Neural progenitor cell (in vitro differentiated cells): Measurements from ENCODE around the gene LPAR4. TPM values are rescaled to one million over a fixed set of nuclear protein-coding genes. Genes with fewer than 3 reads are reported as not detected.

Experiments used
- DNase-seq: peaks from one replicate; pipeline ENCODE4 v3.0.0-alpha.2; 2016; ENCODE audit warnings: low spot score
- H2AFZ ChIP-seq: fragments of 200-600 bp; sonication (generic); replicated peaks from 2 replicates; pipeline ENCODE4 v1.6.1; 2016; ENCODE audit warnings: antibody characterized with exemption
- H3F3A ChIP-seq: fragments of 200-600 bp; sonication (generic); 2 replicates; pipeline ENCODE4 v1.6.1; 2016; ENCODE audit warnings: antibody characterized with exemption, low read depth
- H3K27ac ChIP-seq: fragments of 200-600 bp; sonication (generic); 2 replicates; pipeline ENCODE4 v1.5.1; 2016; ENCODE audit warnings: mild to moderate bottlenecking
- H3K27me3 ChIP-seq: fragments of 200-600 bp; sonication (generic); 2 replicates; pipeline ENCODE4 v1.6.1; 2016; ENCODE audit warnings: mild to moderate bottlenecking, moderate library complexity
- H3K36me3 ChIP-seq: fragments of 200-600 bp; sonication (generic); 2 replicates; pipeline ENCODE4 v1.5.1; 2016
- H3K4me1 ChIP-seq: fragments of 200-600 bp; sonication (generic); 2 replicates; pipeline ENCODE4 v1.6.1; 2016; ENCODE audit warnings: mixed run types
- H3K4me2 ChIP-seq: fragments of 200-600 bp; sonication (generic); 2 replicates; pipeline ENCODE4 v1.6.1; 2016
- H3K4me3 ChIP-seq: fragments of 200-600 bp; sonication (generic); 2 replicates; pipeline ENCODE4 v1.5.1; 2016
- H3K79me2 ChIP-seq: fragments of 200-600 bp; sonication (generic); 2 replicates; pipeline ENCODE4 v1.6.1; 2016; ENCODE audit warnings: low read depth
- H3K9ac ChIP-seq: fragments of 200-600 bp; sonication (generic); 2 replicates; pipeline ENCODE4 v1.6.1; 2016
- H3K9me3 ChIP-seq: fragments of 200-600 bp; sonication (generic); 2 replicates; pipeline ENCODE4 v1.5.1; 2016; ENCODE audit warnings: low read depth
- H4K20me1 ChIP-seq: fragments of 200-600 bp; sonication (generic); 2 replicates; pipeline ENCODE4 v1.6.1; 2016; ENCODE audit warnings: low read depth
- H3K27ac Mint-ChIP-seq: 3 replicates; pipeline ENCODE4 v1.8.0; 2021; ENCODE audit warnings: mixed read lengths
- H3K27me3 Mint-ChIP-seq: 2 replicates; pipeline ENCODE4 v1.8.0; 2022; ENCODE audit warnings: low read depth, mild to moderate bottlenecking, inconsistent platforms, moderate library complexity, mixed read lengths; ENCODE audit not compliant: insufficient read depth
- H3K36me3 Mint-ChIP-seq: 3 replicates; pipeline ENCODE4 v1.8.0; 2021; ENCODE audit warnings: mixed read lengths
- H3K4me1 Mint-ChIP-seq: 3 replicates; pipeline ENCODE4 v1.8.0; 2021; ENCODE audit warnings: mixed read lengths
- H3K4me3 Mint-ChIP-seq: 3 replicates; pipeline ENCODE4 v1.8.0; 2021; ENCODE audit warnings: mild to moderate bottlenecking, moderate library complexity, mixed read lengths
- H3K9me3 Mint-ChIP-seq: 3 replicates; pipeline ENCODE4 v1.8.0; 2020; ENCODE audit warnings: mixed read lengths
- EZH2 ChIP-seq: fragments of 200-600 bp; sonication (generic); IDR thresholded peaks from 2 replicates; pipeline ENCODE4 v1.6.1; 2017; ENCODE audit warnings: antibody characterized with exemption, mild to moderate bottlenecking, moderate library complexity
- EZH2phosphoT487 ChIP-seq: fragments of 200-600 bp; sonication (generic); IDR thresholded peaks from 2 replicates; pipeline ENCODE4 v1.6.1; 2017; ENCODE audit warnings: antibody characterized with exemption
- total RNA-seq: library from RNA; depleted of rRNA; stranded (reverse); fragments of >200 nt; gene quantifications from 2 replicates; pipeline ENCODE4 v1.2.3, GENCODE V29; 2015; ENCODE audit warnings: low replicate concordance
- TF ChIP-seq, protein P1 (sequence below): fragments of 200-600 bp; sonication (generic); IDR thresholded peaks from 2 replicates; pipeline ENCODE4 v1.5.1; 2017; ENCODE audit warnings: antibody characterized with exemption, mild to moderate bottlenecking

Gene LPAR4
- total RNA-seq, 1 donor from 2014 or later = 63.6 TPM

DNA sequence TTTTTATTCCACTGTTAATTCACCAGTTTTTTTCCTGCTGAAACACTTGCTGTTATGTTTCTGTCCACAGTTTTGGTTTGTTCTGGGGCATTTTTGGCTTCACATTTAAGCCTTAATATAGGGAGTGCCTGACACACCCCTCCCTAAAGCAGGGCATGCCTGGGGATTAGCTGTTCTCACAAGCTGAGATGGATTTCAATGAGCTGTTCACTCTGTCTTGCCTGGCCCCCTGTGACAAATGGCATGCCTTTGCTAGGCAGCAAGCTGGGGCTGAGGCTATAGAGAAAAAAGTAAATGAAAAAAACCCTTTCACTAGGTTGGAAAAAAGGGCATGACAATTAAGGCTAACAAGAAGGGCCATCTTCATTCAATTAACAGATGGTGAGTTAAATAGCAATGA is 22.4 kb downstream of the LPAR4 start:
- peaks cover 10% of the 10 kb centered on the region for H3K27me3 Mint-ChIP-seq
- H3K27me3 ChIP-seq = no peaks in the 10 kb centered on the region
- H3K27ac Mint-ChIP-seq = peak overlapping the region; percentile 47
- H3K4me1 Mint-ChIP-seq = peaks cover 15% of the 10 kb centered on the region
- peak overlapping the region; percentile 80 for H3K27ac ChIP-seq
- no peak overlapping the region for H3K4me3 ChIP-seq
- H4K20me1 ChIP-seq = no peaks in the 10 kb centered on the region
- no peak overlapping the region for H3K9ac ChIP-seq
- peaks cover 25% of the 10 kb centered on the region for H3F3A ChIP-seq
- H3K4me3 Mint-ChIP-seq = peak overlapping the region; percentile 24
- H3K4me2 ChIP-seq = peak overlapping the region; percentile 62
- H3K9me3 ChIP-seq = peaks cover 4% of the 10 kb centered on the region
- peaks cover 2% of the 10 kb centered on the region for H3K36me3 Mint-ChIP-seq
- H3K4me1 ChIP-seq = peaks cover 24% of the 10 kb centered on the region
- no peaks in the 10 kb centered on the region for H3K79me2 ChIP-seq
- peaks cover 8% of the 10 kb centered on the region for H3K9me3 Mint-ChIP-seq
- no peak for TF ChIP-seq EZH2
- TF ChIP-seq EZH2phosphoT487 = no peak
- DNase-seq = peak; percentile 80
- H3K36me3 ChIP-seq = no peaks in the 10 kb centered on the region
- H2AFZ ChIP-seq = no peak overlapping the region

DNA sequence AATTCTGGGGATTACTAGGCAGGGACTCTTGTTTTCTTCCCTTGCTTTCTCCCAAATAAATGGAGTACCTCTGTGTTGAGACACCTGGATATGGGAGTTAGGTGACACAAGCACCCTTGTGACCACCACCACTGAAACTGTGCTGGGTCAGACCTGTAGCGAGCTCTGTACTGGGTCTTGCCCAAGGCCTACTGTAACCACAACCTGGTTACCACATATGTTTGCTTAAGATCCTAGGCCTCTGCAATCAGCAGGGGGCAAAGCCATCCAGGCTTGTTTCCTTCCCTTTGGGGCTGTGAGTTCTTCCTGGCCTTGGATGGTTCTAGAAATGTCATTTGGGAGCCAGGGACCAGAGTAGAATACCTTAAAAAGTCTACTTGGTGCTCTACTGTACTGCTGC is 49.4 kb downstream of the LPAR4 start:
- Histone ChIP-seq H3K9me3 (no peaks in the 10 kb centered on the region), H3K27me3 (no peaks in the 10 kb centered on the region), H3K4me2 (no peak overlapping the region), H3K4me3 (no peak overlapping the region), H3K9ac (no peak overlapping the region), H2AFZ (no peak overlapping the region), H3F3A (no peaks in the 10 kb centered on the region), H3K79me2 (no peaks in the 10 kb centered on the region), H3K4me1 (no peaks in the 10 kb centered on the region), H4K20me1 (no peaks in the 10 kb centered on the region), H3K27ac (no peak overlapping the region), H3K36me3 (no peaks in the 10 kb centered on the region)
- H3K4me3 Mint-ChIP-seq = no peak overlapping the region
- H3K36me3 Mint-ChIP-seq = no peaks in the 10 kb centered on the region
- no peak for DNase-seq
- TF ChIP-seq EZH2phosphoT487 (no peak), EZH2 (no peak)
- TF ChIP-seq, protein P1, sequence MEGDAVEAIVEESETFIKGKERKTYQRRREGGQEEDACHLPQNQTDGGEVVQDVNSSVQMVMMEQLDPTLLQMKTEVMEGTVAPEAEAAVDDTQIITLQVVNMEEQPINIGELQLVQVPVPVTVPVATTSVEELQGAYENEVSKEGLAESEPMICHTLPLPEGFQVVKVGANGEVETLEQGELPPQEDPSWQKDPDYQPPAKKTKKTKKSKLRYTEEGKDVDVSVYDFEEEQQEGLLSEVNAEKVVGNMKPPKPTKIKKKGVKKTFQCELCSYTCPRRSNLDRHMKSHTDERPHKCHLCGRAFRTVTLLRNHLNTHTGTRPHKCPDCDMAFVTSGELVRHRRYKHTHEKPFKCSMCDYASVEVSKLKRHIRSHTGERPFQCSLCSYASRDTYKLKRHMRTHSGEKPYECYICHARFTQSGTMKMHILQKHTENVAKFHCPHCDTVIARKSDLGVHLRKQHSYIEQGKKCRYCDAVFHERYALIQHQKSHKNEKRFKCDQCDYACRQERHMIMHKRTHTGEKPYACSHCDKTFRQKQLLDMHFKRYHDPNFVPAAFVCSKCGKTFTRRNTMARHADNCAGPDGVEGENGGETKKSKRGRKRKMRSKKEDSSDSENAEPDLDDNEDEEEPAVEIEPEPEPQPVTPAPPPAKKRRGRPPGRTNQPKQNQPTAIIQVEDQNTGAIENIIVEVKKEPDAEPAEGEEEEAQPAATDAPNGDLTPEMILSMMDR = no peak
- H3K27ac Mint-ChIP-seq = no peak overlapping the region
- H3K27me3 Mint-ChIP-seq = no peaks in the 10 kb centered on the region
- no peaks in the 10 kb centered on the region for H3K4me1 Mint-ChIP-seq
- H3K9me3 Mint-ChIP-seq = peaks cover 6% of the 10 kb centered on the region

DNA sequence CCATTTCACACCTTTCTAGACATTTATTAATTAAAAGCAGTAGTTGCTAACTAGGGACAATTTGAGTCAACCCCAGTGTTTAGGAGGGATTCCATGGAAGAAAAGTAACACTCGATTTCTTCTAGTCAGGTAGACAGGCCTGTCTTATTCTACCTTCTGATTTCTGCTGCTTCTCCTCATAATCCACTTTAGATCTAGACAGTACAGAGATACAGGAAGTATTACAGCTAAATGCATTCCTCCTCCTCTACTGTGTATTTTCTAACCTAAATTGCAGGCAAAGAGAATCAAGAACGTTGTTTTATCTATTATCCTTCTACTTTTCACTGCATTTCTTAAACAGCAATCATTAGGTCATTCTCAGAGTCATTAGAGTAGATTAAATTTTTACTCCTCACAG is 52.6 kb downstream of the LPAR4 start:
- H3F3A ChIP-seq = no peaks in the 10 kb centered on the region
- Mint-ChIP-seq H3K9me3 (peaks cover 9% of the 10 kb centered on the region), H3K27me3 (no peaks in the 10 kb centered on the region), H3K36me3 (no peaks in the 10 kb centered on the region), H3K4me3 (no peak overlapping the region), H3K4me1 (no peaks in the 10 kb centered on the region), H3K27ac (no peak overlapping the region)
- no peaks in the 10 kb centered on the region for H4K20me1 ChIP-seq
- H3K4me3 ChIP-seq = no peak overlapping the region
- no peaks in the 10 kb centered on the region for H3K36me3 ChIP-seq
- no peak overlapping the region for H3K9ac ChIP-seq
- H3K79me2 ChIP-seq = no peaks in the 10 kb centered on the region
- H3K27me3 ChIP-seq = no peaks in the 10 kb centered on the region
- no peaks in the 10 kb centered on the region for H3K4me1 ChIP-seq
- H3K27ac ChIP-seq = no peak overlapping the region
- TF ChIP-seq EZH2phosphoT487 = no peak
- no peak for TF ChIP-seq EZH2
- TF ChIP-seq, protein P1 = no peak
- no peak overlapping the region for H3K4me2 ChIP-seq
- no peak for DNase-seq
- no peak overlapping the region for H2AFZ ChIP-seq
- H3K9me3 ChIP-seq = no peaks in the 10 kb centered on the region

DNA sequence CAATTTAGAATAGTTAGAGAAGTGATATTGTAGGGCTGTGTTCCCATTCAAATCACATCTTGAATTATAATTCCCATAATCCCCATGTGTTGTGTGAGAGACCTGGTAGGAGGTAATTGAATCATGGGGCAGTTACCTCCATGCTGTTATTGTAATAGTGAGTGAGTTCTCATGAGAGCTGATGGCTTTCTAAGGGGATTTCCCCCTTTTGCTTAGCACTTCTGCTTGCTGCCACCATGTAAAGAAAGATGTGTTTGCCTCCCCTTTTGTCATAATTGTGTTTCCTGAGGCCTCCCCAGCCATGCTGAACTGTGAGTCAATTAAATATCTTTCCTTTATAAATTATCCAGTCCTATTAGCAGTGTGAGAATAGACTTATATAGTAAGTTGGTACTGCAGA is 53.2 kb downstream of the LPAR4 start:
- no peaks in the 10 kb centered on the region for H3K36me3 ChIP-seq
- H3K27me3 Mint-ChIP-seq = no peaks in the 10 kb centered on the region
- no peaks in the 10 kb centered on the region for H3F3A ChIP-seq
- H3K9ac ChIP-seq = no peak overlapping the region
- H3K4me1 ChIP-seq = no peaks in the 10 kb centered on the region
- DNase-seq = no peak
- no peak overlapping the region for H3K27ac ChIP-seq
- H3K27me3 ChIP-seq = no peaks in the 10 kb centered on the region
- H3K9me3 ChIP-seq = no peaks in the 10 kb centered on the region
- H3K36me3 Mint-ChIP-seq = no peaks in the 10 kb centered on the region
- no peaks in the 10 kb centered on the region for H4K20me1 ChIP-seq
- H3K27ac Mint-ChIP-seq = no peak overlapping the region
- H3K79me2 ChIP-seq = no peaks in the 10 kb centered on the region
- no peak overlapping the region for H3K4me2 ChIP-seq
- H2AFZ ChIP-seq = no peak overlapping the region
- H3K4me3 ChIP-seq = no peak overlapping the region
- no peaks in the 10 kb centered on the region for H3K4me1 Mint-ChIP-seq
- no peak overlapping the region for H3K4me3 Mint-ChIP-seq
- peaks cover 9% of the 10 kb centered on the region for H3K9me3 Mint-ChIP-seq
- TF ChIP-seq, protein P1 = no peak
- TF ChIP-seq EZH2phosphoT487 = no peak
